Panc1 (cell line): Measurements from ENCODE around the gene ZNF195. TPM values are rescaled to one million over a fixed set of nuclear protein-coding genes. Genes with fewer than 3 reads are reported as not detected.
"Not testable (repeated sequence)": the region's sequence is repeated elsewhere in the genome, so short reads cannot be mapped to it uniquely, and the experiment has no call there.

ENCODE experiments used
- ATAC-seq: fragments of 200-7000 bp; cut with Tn5 transposase; 2 replicates; pipeline ENCODE4 v1.9.1; 2020; ENCODE audit warnings: mild to moderate bottlenecking, moderate library complexity
- BruUV-seq: library from RNA; stranded (reverse); fragments of 400-500 nt; replicated peaks from 2 replicates; lab custom pipeline; 2021; lab: Mats Ljungman, UMichigan
- CTCF ChIA-PET: fragments of 300-600 bp; sonication (Branson Sonifier 250); formaldehyde crosslinking; loops from one replicate; lab custom pipeline; 2022; ENCODE audit warnings: antibody characterized with exemption; lab: Charles Lee
- POLR2A ChIA-PET: fragments of 300-600 bp; sonication (Branson Sonifier 250); formaldehyde crosslinking; loops from one replicate; lab custom pipeline; 2022; ENCODE audit warnings: antibody characterized with exemption; lab: Charles Lee
- DNase-seq: peaks from one replicate; pipeline ENCODE4 v3.0.0-alpha.2; 2010; ENCODE audit warnings: low read depth, low spot score
- H3K27ac ChIP-seq: 2 replicates; pipeline ENCODE4 v1.5.1; 2011; ENCODE audit warnings: mild to moderate bottlenecking, low read length, inconsistent platforms
- H3K27me3 ChIP-seq: fragments of 200-500 bp; sonication (Bioruptor generic); 2 replicates; pipeline ENCODE4 v1.6.0; 2014; ENCODE audit warnings: low read length, inconsistent platforms; ENCODE audit not compliant: control insufficient read depth, insufficient read depth
- H3K36me3 ChIP-seq: fragments of 200-500 bp; sonication (Bioruptor generic); 2 replicates; pipeline ENCODE4 v1.5.1; 2014; ENCODE audit warnings: inconsistent platforms, mild to moderate bottlenecking, low read length, moderate library complexity; ENCODE audit not compliant: control insufficient read depth, insufficient read depth
- H3K4me1 ChIP-seq: 2 replicates; pipeline ENCODE4 v1.5.1; 2011; ENCODE audit warnings: inconsistent platforms, mild to moderate bottlenecking, low read length, moderate library complexity; ENCODE audit not compliant: control insufficient read depth, insufficient read depth
- H3K4me3 ChIP-seq, 2 experiments: 2 replicates each; pipeline ENCODE4 v1.5.1; 2011 to 2012; ENCODE audit warnings: low read depth in 2 of 2, low read length in 2 of 2, mild to moderate bottlenecking in 2 of 2, inconsistent platforms in 1 of 2, moderate library complexity in 1 of 2
- H3K9me3 ChIP-seq: fragments of 200-500 bp; sonication (Bioruptor generic); 2 replicates; pipeline ENCODE4 v1.5.1; 2014; ENCODE audit warnings: low read depth, mild to moderate bottlenecking, inconsistent platforms, low read length, moderate library complexity; ENCODE audit not compliant: control insufficient read depth, insufficient read depth
- CTCF ChIP-seq: fragments of 450-650 bp; IDR thresholded peaks from 2 replicates; pipeline ENCODE4 v1.5.1; 2017; ENCODE audit warnings: mild to moderate bottlenecking
- POLR2AphosphoS5 ChIP-seq: IDR thresholded peaks from 2 replicates; pipeline ENCODE4 v1.6.1; 2012; ENCODE audit warnings: mild to moderate bottlenecking, low read depth, low read length, moderate library complexity
- REST ChIP-seq, 2 experiments: IDR thresholded peaks; 2 replicates each; pipeline ENCODE4 v1.6.1; 2011 to 2012; ENCODE audit warnings: low read depth in 2 of 2, control low read depth in 1 of 2, low read length in 1 of 2, mild to moderate bottlenecking in 1 of 2, moderate library complexity in 1 of 2; ENCODE audit not compliant: insufficient read depth in 1 of 2
- SIN3A ChIP-seq: IDR thresholded peaks from 2 replicates; pipeline ENCODE4 v1.6.1; 2012; ENCODE audit warnings: low read depth, mild to moderate bottlenecking, low read length, moderate library complexity, borderline replicate concordance; ENCODE audit not compliant: insufficient read depth
- TCF7L2 ChIP-seq: IDR thresholded peaks from 2 replicates; pipeline ENCODE4 v1.6.1; 2011; ENCODE audit warnings: mild to moderate bottlenecking, low read depth, low read length, inconsistent platforms
- in situ Hi-C: cut with HindIII; loops from 2 replicates; pipeline ENCODE4 v1.10.0; 2016; ENCODE audit warnings: low sequenced_read_pairs, low pct_unique_long_range_greater_than_20kb
- intact Hi-C: fragments of 100-400 bp; cut with micrococcal nuclease; formaldehyde crosslinking; loops from one replicate; pipeline ENCODE4 v1.10.0; 2022; ENCODE audit not compliant: unreplicated experiment
- total RNA-seq: library from RNA; stranded (reverse); gene quantifications from one replicate; pipeline ENCODE4 v1.2.1, GENCODE V29; 2021; ENCODE audit not compliant: unreplicated experiment

The ZNF195 gene
- total RNA-seq, 1 experiment from 2014 or later = 79.0 TPM

GRCh38 chr11:3417047-3417446 is 38.1 kb upstream of the ZNF195 start:
- H3K27ac ChIP-seq, intact Hi-C loops, H3K27me3 ChIP-seq, BruUV-seq, H3K36me3 ChIP-seq, H3K4me1 ChIP-seq, H3K4me3 ChIP-seq, DNase-seq, CTCF ChIA-PET, in situ Hi-C loops, H3K9me3 ChIP-seq, POLR2A ChIA-PET: not testable (repeated sequence)
- TF ChIP-seq CTCF = peak; percentile 97
- ATAC-seq = peak; percentile 74

- H3K27me3 ChIP-seq, intact Hi-C loops, BruUV-seq, H3K4me3 ChIP-seq, H3K4me1 ChIP-seq, ATAC-seq, H3K36me3 ChIP-seq, H3K27ac ChIP-seq, POLR2A ChIA-PET, DNase-seq, H3K9me3 ChIP-seq, in situ Hi-C loops, CTCF ChIA-PET: not testable (repeated sequence)
Observed at GRCh38 chr11:3415301-3415700, 36.4 kb upstream of the ZNF195 start.

- H3K4me1 ChIP-seq, H3K27ac ChIP-seq, ATAC-seq, BruUV-seq, POLR2A ChIA-PET, H3K9me3 ChIP-seq, H3K27me3 ChIP-seq, intact Hi-C loops, H3K36me3 ChIP-seq, in situ Hi-C loops, DNase-seq, H3K4me3 ChIP-seq: not testable (repeated sequence)
- CTCF ChIA-PET = interaction anchor here (0.6 kb wide), 1 partner anchor 173 kb away, joined by 4 read pairs; no protein-coding TSS in a partner anchor
Observed at GRCh38 chr11:3413666-3414065, 34.7 kb upstream of the ZNF195 start.

- CTCF ChIA-PET = interaction anchor here (0.6 to 0.7 kb wide), 2 partner anchors 28 to 172 kb away, joined by 4 to 5 read pairs; no protein-coding TSS in a partner anchor
- Histone ChIP-seq H3K9me3 (no peaks in the 10 kb centered on the region), H3K4me3 (no peak overlapping the region), H3K4me1 (no peaks in the 10 kb centered on the region), H3K36me3 (no peaks in the 10 kb centered on the region), H3K27me3 (no peaks in the 10 kb centered on the region), H3K27ac (no peak overlapping the region)
- no TSS peak for BruUV-seq
- in situ Hi-C loops = no loop called here
- intact Hi-C loops = no loop called here
- ATAC-seq (no peak), DNase-seq (no peak)
- POLR2A ChIA-PET = no interaction called here
- TF ChIP-seq SIN3A (no peak), TCF7L2 (no peak), CTCF (no peak), POLR2AphosphoS5 (no peak), REST (IDR thresholded peaks at IDR 0.05; ENCODE audit: insufficient read depth in 1 of 2, low read depth in 2 of 2, low read length in 1 of 2) (no peak)
Observed at GRCh38 chr11:3412837-3413236, 33.9 kb upstream of the ZNF195 start.
